D721Med (cell line): Measurements from ENCODE around the gene KNSTRN.

Source experiments
- DNase-seq: peaks from one replicate; pipeline ENCODE4 v3.0.0; 2011; ENCODE audit warnings: low spot score; ENCODE audit not compliant: insufficient read length
- FAIRE-seq: peaks from 2 replicates; lab custom pipeline; 2011; peaks lifted over from hg19 to GRCh38; lab: Jason Lieb, UNC
- TF ChIP-seq, protein P1 (sequence below): IDR thresholded peaks from 2 replicates; pipeline ENCODE4 v1.5.1; 2012; ENCODE audit warnings: mild to moderate bottlenecking, control low read depth; ENCODE audit not compliant: insufficient read depth; ENCODE audit errors: missing control alignments

KNSTRN gene

DNA sequence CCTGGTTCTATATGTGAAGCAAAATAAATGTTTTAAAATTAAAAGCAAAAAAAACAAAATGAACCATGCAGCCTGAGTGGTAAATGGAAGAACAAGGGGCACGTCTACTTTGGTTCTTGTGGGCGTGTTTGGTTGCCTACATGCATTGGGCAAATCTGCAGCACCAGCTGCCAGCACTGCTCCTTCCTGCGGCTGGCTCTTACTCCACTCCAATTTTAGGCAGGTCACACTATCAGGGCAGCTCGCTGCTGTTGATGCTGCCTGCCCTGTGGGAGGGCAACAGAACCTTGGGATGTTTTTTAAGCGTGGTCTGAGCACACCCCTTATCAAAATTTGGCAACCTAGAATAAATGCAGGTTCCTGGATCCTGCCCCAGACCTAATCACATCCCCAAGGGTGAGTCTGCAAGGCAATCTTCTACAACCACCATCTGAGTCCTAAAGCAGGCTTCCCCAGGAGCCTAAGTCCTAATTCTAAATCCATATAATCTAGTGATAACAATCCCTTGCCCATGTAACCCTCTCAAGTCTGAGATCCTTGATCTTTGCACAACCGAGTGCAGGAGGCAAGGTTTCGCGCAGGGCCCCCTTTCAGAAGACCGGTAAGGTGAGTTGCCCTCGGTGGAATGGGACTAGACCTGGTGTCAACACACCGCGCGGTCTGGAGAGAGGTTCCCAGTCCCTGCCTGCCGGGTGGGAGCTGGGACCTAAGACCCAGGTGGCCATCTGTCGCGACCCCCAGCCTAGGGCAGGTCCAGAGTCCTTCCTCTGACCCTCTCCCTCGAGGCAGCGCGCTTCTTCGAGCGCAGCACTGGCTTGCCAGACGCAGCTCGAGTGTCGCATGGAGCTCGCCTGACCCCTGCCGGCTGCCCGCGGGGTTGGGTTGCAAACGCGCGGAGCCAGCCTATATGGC lies 39.0 kb downstream of the KNSTRN start:
- TF ChIP-seq, protein P1, sequence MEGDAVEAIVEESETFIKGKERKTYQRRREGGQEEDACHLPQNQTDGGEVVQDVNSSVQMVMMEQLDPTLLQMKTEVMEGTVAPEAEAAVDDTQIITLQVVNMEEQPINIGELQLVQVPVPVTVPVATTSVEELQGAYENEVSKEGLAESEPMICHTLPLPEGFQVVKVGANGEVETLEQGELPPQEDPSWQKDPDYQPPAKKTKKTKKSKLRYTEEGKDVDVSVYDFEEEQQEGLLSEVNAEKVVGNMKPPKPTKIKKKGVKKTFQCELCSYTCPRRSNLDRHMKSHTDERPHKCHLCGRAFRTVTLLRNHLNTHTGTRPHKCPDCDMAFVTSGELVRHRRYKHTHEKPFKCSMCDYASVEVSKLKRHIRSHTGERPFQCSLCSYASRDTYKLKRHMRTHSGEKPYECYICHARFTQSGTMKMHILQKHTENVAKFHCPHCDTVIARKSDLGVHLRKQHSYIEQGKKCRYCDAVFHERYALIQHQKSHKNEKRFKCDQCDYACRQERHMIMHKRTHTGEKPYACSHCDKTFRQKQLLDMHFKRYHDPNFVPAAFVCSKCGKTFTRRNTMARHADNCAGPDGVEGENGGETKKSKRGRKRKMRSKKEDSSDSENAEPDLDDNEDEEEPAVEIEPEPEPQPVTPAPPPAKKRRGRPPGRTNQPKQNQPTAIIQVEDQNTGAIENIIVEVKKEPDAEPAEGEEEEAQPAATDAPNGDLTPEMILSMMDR: peak; percentile 69
- DNase-seq: peak; percentile 81
- FAIRE-seq: no peak

DNA sequence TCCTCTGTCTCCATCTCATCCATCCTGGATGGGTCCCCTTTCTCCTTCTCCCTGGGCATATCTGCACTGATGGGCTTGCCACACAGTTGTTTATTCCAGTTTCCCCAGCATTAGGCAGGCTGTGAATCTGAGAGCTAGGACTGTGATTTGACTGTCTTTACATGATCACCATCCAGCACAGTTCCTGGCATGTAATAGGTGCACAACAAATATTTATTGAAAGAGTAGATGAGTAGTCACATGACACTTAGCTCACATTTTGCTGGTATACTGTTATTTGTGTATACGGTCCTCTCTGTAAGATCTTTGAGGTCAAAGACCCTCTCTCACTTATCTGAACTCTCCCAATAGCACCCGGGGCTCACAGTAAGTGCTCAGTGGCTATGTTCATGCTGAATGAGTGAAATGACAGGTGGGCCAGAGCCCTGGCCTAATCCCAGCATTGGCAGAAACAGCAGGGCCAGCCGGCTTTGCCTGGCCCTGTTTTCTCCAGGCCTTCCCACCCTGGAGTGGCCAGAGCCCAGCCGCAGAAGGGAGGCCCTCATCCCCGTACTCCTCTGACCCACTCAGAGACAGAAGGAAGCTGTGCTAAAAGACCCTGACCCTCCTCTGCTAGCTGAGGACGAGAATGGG lies 42.1 kb downstream of the KNSTRN start:
- no peak for FAIRE-seq
- TF ChIP-seq, protein P1: no peak
- no peak for DNase-seq

DNA sequence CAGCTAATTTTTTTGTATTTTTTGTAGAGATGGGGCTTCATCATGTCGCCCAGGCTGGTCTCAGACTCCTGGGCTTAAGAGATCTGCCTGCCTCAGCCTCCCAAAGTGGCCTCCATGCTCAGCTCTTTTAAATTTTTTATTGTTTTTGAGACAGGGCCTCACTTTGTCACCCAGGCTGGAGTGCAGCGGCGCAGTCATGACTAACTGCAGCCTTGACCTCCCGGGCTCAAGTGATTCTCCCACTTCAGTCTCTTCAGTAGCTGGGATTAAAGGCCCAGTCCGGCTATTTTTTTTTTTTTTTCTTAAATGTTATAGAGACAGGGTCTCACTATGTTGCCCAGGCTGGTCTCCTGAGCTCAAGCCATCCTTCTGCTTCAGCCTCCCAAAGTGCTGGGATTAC lies 43.2 kb downstream of the KNSTRN start:
- no peak for FAIRE-seq

GRCh38 chr15:40427188-40427587 lies 44.7 kb downstream of the KNSTRN start:
- FAIRE-seq (no peak), DNase-seq (no peak)
- TF ChIP-seq, protein P1: no peak

More for the DNA sequence above, 43.2 kb downstream of the KNSTRN start:
- TF ChIP-seq, protein P1: no peak
- DNase-seq: no peak

GRCh38 chr15:40428185-40428584 lies 45.7 kb downstream of the KNSTRN start:
- no peak for FAIRE-seq

DNA sequence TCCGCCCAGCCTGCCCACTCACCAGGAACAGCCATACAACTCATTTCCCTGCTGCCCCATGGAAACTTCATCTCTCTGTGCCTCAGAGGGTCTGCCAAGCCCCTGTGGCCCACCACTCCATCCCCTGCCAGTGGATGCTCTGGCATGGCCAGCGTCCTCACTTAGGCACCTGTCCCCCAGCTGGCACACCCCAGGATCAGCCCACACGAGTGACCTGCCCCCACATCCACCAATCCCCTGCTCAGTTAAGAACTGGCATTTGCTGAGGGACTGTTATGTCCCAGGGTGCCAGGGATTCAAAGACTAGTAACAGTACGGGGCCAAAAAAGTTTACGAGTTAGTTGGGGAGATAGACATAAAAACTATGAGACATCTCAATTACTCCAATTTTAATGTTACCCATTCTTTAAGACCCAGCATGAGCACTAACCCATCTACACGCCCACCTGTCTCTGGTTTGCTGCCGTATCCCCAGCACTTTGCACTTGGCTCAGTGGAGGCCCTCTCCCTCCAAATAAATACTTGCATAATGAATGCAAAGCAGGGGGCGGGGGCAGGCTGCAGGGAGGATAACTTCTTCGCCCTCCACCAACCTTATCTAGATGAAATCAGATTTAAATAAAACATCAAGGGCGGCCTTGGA lies 46.7 kb downstream of the KNSTRN start:
- no peak for DNase-seq
- FAIRE-seq: no peak
- TF ChIP-seq, protein P1: no peak

More at GRCh38 chr15:40428185-40428584, 45.7 kb downstream of the KNSTRN start:
- no peak for DNase-seq
- TF ChIP-seq, protein P1: no peak
